GM21737 (cell line): ENCODE results near the gene CCDC60.

Experiments used
- ATAC-seq: cut with Tn5 transposase; IDR thresholded peaks from one replicate; pipeline ENCODE4 v1.9.1; 2021; ENCODE audit warnings: mild to moderate bottlenecking, moderate library complexity; ENCODE audit not compliant: unreplicated experiment

Gene CCDC60

GRCh38 chr12:119432949-119433348 is 98.4 kb downstream of the CCDC60 start:
- ATAC-seq = no peak

GRCh38 chr12:119440803-119441360 is 106.4 kb downstream of the CCDC60 start:
- ATAC-seq = no peak

GRCh38 chr12:119444462-119445044 is 110.0 kb downstream of the CCDC60 start:
- ATAC-seq = no peak

GRCh38 chr12:119446459-119446858 is 111.9 kb downstream of the CCDC60 start:
- ATAC-seq = no peak

GRCh38 chr12:119447126-119447525 is 112.6 kb downstream of the CCDC60 start:
- no peak for ATAC-seq

GRCh38 chr12:119447618-119448017 is 113.1 kb downstream of the CCDC60 start:
- ATAC-seq = no peak

GRCh38 chr12:119448611-119449131 is 114.1 kb downstream of the CCDC60 start:
- no peak for ATAC-seq

- ATAC-seq = no peak
Measured at GRCh38 chr12:119450771-119451170, 116.2 kb downstream of the CCDC60 start.

GRCh38 chr12:119456824-119457223 is 122.3 kb downstream of the CCDC60 start:
- no peak for ATAC-seq

GRCh38 chr12:119457271-119457670 is 122.7 kb downstream of the CCDC60 start:
- ATAC-seq = no peak

GRCh38 chr12:119459481-119459880 is 125.0 kb downstream of the CCDC60 start:
- no peak for ATAC-seq

- no peak for ATAC-seq
Measured at GRCh38 chr12:119460876-119461275, 126.3 kb downstream of the CCDC60 start.

GRCh38 chr12:119461636-119462214 is 127.2 kb downstream of the CCDC60 start:
- ATAC-seq = no peak

- ATAC-seq = no peak
Measured at GRCh38 chr12:119463211-119463926, 128.8 kb downstream of the CCDC60 start.

GRCh38 chr12:119468296-119468695 is 133.8 kb downstream of the CCDC60 start:
- no peak for ATAC-seq

- no peak for ATAC-seq
Measured at GRCh38 chr12:119475650-119476049, 141.1 kb downstream of the CCDC60 start.

GRCh38 chr12:119476951-119477350 is 142.4 kb downstream of the CCDC60 start:
- no peak for ATAC-seq

GRCh38 chr12:119479121-119479561 is 144.6 kb downstream of the CCDC60 start:
- ATAC-seq = no peak

GRCh38 chr12:119480551-119480950 is 146.0 kb downstream of the CCDC60 start:
- ATAC-seq = no peak

- ATAC-seq = no peak
Measured at GRCh38 chr12:119486599-119487154, 152.1 kb downstream of the CCDC60 start.

- no peak for ATAC-seq
Measured at GRCh38 chr12:119491814-119492213, 157.3 kb downstream of the CCDC60 start.
